Loucy (cell line): ENCODE data around the gene C1QTNF3.

ENCODE experiments used
- H2AFZ ChIP-seq: fragments of 200-600 bp; sonication (generic); 2 replicates; pipeline ENCODE4 v1.6.0; 2016; ENCODE audit warnings: antibody characterized with exemption, mild to moderate bottlenecking, low read length, moderate library complexity
- H3F3A ChIP-seq: fragments of 200-600 bp; 2 replicates; pipeline ENCODE4 v1.6.0; 2016; ENCODE audit warnings: antibody characterized with exemption, low read depth, mild to moderate bottlenecking
- H3K27me3 ChIP-seq: fragments of 200-600 bp; sonication (generic); 2 replicates; pipeline ENCODE4 v1.6.1; 2014; ENCODE audit warnings: low read length, mild to moderate bottlenecking; ENCODE audit not compliant: insufficient read depth, poor library complexity, severe bottlenecking
- H3K36me3 ChIP-seq: fragments of 200-600 bp; sonication (generic); 2 replicates; pipeline ENCODE4 v1.6.1; 2016; ENCODE audit warnings: low read length; ENCODE audit not compliant: insufficient read depth
- H3K4me1 ChIP-seq: fragments of 200-600 bp; sonication (generic); 2 replicates; pipeline ENCODE4 v1.5.1; 2014; ENCODE audit warnings: low read length, mild to moderate bottlenecking; ENCODE audit not compliant: insufficient read depth, poor library complexity, severe bottlenecking
- H3K4me2 ChIP-seq: fragments of 200-600 bp; sonication (generic); 2 replicates; pipeline ENCODE4 v1.6.0; 2014; ENCODE audit warnings: antibody characterized with exemption, low read length, low read depth, mild to moderate bottlenecking; ENCODE audit not compliant: poor library complexity, severe bottlenecking
- H3K4me3 ChIP-seq: fragments of 200-600 bp; sonication (generic); 2 replicates; pipeline ENCODE4 v1.5.1; 2014; ENCODE audit warnings: low read length, mild to moderate bottlenecking, mixed read lengths; ENCODE audit not compliant: poor library complexity, severe bottlenecking
- H3K79me2 ChIP-seq: fragments of 200-600 bp; sonication (generic); 2 replicates; pipeline ENCODE4 v1.6.1; 2014; ENCODE audit warnings: low read length; ENCODE audit not compliant: insufficient read depth
- H3K9ac ChIP-seq: fragments of 200-600 bp; sonication (generic); 2 replicates; pipeline ENCODE4 v1.6.0; 2014; ENCODE audit warnings: mild to moderate bottlenecking, low read depth, low read length, moderate library complexity; ENCODE audit not compliant: poor library complexity, severe bottlenecking
- H3K9me2 ChIP-seq: fragments of 200-600 bp; sonication (generic); replicated peaks from 2 replicates; pipeline ENCODE4 v1.6.1; 2016; ENCODE audit warnings: low read depth, low read length, mixed read lengths
- H3K9me3 ChIP-seq: fragments of 200-600 bp; sonication (generic); 2 replicates; pipeline ENCODE4 v1.6.1; 2014; ENCODE audit warnings: mild to moderate bottlenecking, antibody characterized with exemption, low read length, low read depth; ENCODE audit not compliant: insufficient read depth
- H4K20me1 ChIP-seq: fragments of 200-600 bp; sonication (generic); 2 replicates; pipeline ENCODE4 v1.6.0; 2014; ENCODE audit warnings: antibody characterized with exemption, low read length, mild to moderate bottlenecking; ENCODE audit not compliant: insufficient read depth, poor library complexity, severe bottlenecking
- EZH2phosphoT487 ChIP-seq: fragments of 200-600 bp; IDR thresholded peaks from 2 replicates; pipeline ENCODE4 v1.6.1; 2018; ENCODE audit warnings: antibody characterized with exemption, mild to moderate bottlenecking, moderate library complexity, borderline replicate concordance
- TF ChIP-seq, protein P1 (sequence below): fragments of 200-600 bp; sonication (generic); conservative IDR thresholded peaks from 2 replicates; pipeline ENCODE4 v1.5.1; 2014; ENCODE audit warnings: mild to moderate bottlenecking, antibody characterized with exemption, low read length

Gene C1QTNF3

DNA sequence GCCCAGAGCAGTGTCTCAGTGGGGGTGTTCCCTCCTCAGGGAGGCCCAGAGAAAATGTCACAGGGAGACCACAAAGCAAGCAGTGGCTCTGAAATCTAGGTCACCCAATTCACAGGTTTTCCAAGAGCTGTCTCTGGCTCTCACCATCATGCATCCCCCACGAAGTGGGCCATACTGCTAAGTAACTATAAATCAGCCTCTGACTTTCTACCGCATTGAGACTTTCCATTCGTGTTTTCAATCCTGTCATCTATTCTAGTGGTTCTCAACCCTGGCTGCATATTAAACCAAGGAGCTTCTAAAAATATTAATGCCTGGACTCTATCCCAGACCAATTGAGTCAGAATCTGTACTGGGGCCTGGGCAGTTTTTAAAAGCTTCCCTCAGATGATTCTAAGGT is 2.0 kb upstream of the C1QTNF3 start:
- TF ChIP-seq, protein P1, sequence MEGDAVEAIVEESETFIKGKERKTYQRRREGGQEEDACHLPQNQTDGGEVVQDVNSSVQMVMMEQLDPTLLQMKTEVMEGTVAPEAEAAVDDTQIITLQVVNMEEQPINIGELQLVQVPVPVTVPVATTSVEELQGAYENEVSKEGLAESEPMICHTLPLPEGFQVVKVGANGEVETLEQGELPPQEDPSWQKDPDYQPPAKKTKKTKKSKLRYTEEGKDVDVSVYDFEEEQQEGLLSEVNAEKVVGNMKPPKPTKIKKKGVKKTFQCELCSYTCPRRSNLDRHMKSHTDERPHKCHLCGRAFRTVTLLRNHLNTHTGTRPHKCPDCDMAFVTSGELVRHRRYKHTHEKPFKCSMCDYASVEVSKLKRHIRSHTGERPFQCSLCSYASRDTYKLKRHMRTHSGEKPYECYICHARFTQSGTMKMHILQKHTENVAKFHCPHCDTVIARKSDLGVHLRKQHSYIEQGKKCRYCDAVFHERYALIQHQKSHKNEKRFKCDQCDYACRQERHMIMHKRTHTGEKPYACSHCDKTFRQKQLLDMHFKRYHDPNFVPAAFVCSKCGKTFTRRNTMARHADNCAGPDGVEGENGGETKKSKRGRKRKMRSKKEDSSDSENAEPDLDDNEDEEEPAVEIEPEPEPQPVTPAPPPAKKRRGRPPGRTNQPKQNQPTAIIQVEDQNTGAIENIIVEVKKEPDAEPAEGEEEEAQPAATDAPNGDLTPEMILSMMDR: no peak
- TF ChIP-seq EZH2phosphoT487: no peak
- Histone ChIP-seq H3K9me3 (no peaks in the 10 kb centered on the region), H3K4me2 (no peak overlapping the region), H2AFZ (no peak overlapping the region), H3F3A (no peaks in the 10 kb centered on the region), H3K4me1 (no peaks in the 10 kb centered on the region), H3K36me3 (peaks cover 4% of the 10 kb centered on the region; the same call in 1 of the 2 replicates), H3K9ac (no peak overlapping the region), H3K4me3 (no peak overlapping the region), H3K79me2 (no peaks in the 10 kb centered on the region), H3K9me2 (no peaks in the 10 kb centered on the region), H3K27me3 (no peaks in the 10 kb centered on the region), H4K20me1 (no peaks in the 10 kb centered on the region)

DNA sequence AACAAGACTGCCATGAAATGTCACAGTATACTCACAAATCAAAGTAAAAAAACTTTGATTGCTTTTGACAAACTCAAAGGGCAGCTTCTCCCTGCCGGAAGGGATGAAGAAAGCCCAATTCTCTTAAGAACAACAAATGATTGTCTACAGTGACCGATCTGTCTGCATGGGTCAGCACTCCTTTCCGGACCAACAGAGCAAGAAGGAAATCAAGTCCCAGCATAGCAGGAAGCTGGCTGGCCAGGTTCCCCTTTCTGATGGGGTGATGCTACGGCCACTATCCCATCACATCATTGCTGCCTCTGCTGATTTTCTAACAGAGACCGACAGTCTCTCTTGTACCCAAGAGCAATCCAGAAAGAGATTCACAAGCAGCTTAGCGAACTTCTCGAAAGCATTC is 692 bp downstream of the C1QTNF3 start:
- TF ChIP-seq, protein P1: no peak
- TF ChIP-seq EZH2phosphoT487: no peak
- no peak overlapping the region for H3K9ac ChIP-seq
- H3K36me3 ChIP-seq: no peaks in the 10 kb centered on the region
- H2AFZ ChIP-seq: no peak overlapping the region
- H3K9me2 ChIP-seq: no peaks in the 10 kb centered on the region
- no peak overlapping the region for H3K4me2 ChIP-seq
- no peaks in the 10 kb centered on the region for H3K27me3 ChIP-seq
- H3K79me2 ChIP-seq: no peaks in the 10 kb centered on the region
- no peaks in the 10 kb centered on the region for H4K20me1 ChIP-seq
- no peaks in the 10 kb centered on the region for H3F3A ChIP-seq
- no peaks in the 10 kb centered on the region for H3K9me3 ChIP-seq
- no peaks in the 10 kb centered on the region for H3K4me1 ChIP-seq
- H3K4me3 ChIP-seq: no peak overlapping the region

DNA sequence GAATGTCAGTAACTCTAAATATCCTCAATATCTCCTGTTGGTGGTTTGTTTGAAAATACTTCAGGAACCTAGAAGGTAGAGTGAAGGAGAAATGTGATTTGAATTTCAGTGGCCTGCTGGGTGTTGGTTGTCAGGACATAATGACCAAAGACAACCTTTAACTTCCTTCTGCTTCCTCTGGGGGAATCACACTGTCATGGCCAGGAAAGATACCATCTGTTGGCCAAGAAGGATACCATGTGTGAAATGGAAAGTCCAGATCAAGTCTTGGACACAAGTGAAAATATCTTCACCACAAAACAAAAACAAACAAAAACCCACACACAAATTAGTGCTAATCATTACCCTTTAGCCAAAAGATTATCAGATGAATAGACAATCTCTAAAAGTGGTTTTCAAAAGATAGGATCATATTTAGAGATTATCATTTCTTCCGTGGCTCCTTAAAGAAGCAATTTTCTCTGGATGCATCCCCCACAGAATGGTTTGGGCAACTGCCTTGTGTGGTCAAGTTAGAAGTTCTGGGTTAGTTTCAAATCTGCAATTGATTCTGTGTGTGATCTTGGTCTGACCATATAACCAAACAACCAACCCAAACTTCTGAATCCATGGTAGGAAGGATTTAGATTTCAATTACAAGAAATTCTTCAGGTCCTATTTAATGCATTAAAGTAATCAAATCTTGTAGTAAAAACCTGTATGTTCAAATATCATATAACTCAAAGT is 1.6 kb downstream of the C1QTNF3 start:
- no peak overlapping the region for H2AFZ ChIP-seq

More for the DNA sequence above, 1.6 kb downstream of the C1QTNF3 start:
- no peaks in the 10 kb centered on the region for H3F3A ChIP-seq
- no peaks in the 10 kb centered on the region for H3K36me3 ChIP-seq
- no peaks in the 10 kb centered on the region for H3K79me2 ChIP-seq
- no peaks in the 10 kb centered on the region for H3K27me3 ChIP-seq
- H3K4me1 ChIP-seq: no peaks in the 10 kb centered on the region
- no peak overlapping the region for H3K4me3 ChIP-seq
- no peak overlapping the region for H3K4me2 ChIP-seq
- TF ChIP-seq, protein P1: no peak
- no peak for TF ChIP-seq EZH2phosphoT487
- H3K9me3 ChIP-seq: no peaks in the 10 kb centered on the region
- no peaks in the 10 kb centered on the region for H4K20me1 ChIP-seq
- H3K9ac ChIP-seq: no peak overlapping the region
- H3K9me2 ChIP-seq: no peaks in the 10 kb centered on the region
